G401.6 (cell line): Measurements from ENCODE around the gene VWA7.
A peak's percentile ranks its signal among the peaks of the same experiment; 100 is the strongest.

Experiments
- FAIRE-seq: peaks from 2 replicates; lab custom pipeline; 2012; peaks lifted over from hg19 to GRCh38; lab: Jason Lieb, UNC

VWA7 gene

GRCh38 chr6:31778193-31778592 lies 1.1 kb upstream of the VWA7 start:
- no peak for FAIRE-seq

DNA sequence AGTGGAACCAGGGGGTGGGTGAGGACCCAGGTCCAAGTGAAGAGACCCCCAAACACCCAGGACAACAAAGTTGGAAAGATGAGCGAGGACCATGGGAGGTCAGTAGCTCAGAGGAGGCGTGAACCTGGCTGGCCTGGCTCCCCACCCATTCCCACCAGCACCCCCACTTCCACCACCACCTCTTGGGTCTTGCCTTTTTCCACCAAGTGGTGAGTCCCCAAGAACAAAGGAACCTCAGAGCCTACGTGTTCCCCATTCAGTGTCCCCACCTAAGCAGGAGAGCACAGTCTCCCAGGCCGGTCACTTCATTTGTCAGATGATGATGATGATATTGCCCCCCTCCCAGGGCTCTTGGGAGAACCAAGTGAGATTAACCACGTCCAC lies 531 bp upstream of the VWA7 start:
- no peak for FAIRE-seq

GRCh38 chr6:31776485-31776988 lies 591 bp downstream of the VWA7 start:
- no peak for FAIRE-seq

DNA sequence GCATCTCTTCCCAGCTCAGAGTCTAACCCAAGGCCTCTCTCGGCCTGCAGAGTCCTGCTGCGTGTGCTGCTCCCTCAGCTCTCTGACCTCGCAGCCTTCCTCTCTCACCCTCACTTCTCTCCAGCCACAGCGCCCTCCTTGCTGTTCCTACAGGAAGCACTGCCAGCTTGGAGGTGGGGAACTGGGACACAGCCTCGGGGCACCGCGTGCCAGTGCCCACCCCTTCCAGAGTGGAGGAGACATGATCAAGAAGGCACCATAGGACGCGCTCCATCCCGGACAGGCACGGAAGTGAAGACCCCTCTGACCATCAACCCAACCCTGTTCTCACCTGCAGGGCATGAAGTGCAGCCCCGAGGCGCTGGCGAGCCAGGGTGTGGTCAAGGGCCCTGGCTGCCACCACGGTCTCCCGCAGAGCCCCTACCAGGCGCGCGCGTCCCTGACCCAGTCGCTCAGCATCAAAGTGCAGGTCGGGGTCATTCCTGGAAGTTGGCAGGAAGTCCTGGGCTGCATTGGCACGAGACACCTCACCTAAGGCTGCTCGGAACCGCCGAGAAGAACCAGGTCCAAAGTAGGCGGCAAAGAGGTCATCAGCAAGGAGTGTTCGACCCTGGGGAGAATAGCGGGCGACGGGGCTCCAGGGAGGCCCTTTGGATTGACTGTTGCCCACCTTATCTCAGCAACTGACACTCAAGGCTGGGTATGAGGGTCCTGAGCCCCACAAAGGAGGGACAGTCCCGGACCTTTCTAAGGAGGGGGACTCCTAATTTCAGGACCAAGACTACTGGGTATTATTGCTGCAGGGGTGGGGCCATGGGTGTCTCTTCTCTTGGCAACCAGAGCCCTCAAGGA lies 1.3 kb downstream of the VWA7 start:
- FAIRE-seq, result no peak

GRCh38 chr6:31775184-31775583 lies 1.9 kb downstream of the VWA7 start:
- FAIRE-seq, result no peak

DNA sequence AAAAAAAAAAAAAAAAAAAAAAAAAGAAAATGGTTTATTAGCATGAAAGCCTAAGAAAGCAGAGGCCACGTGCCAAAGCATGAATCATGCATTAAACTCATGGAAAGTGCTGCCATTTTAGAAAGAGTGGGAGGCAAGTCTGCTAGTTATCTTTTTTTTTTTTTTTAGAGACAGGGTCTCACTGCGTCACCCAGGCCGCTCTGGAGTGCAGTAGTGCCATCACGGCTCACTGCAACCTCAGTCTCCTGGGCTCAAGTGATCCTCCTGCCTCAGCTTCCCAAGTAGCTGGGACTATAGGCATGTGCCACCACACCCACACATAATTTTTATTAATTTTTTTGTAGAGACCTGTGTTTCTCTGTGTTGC lies 5.2 kb downstream of the VWA7 start:
- no peak for FAIRE-seq

DNA sequence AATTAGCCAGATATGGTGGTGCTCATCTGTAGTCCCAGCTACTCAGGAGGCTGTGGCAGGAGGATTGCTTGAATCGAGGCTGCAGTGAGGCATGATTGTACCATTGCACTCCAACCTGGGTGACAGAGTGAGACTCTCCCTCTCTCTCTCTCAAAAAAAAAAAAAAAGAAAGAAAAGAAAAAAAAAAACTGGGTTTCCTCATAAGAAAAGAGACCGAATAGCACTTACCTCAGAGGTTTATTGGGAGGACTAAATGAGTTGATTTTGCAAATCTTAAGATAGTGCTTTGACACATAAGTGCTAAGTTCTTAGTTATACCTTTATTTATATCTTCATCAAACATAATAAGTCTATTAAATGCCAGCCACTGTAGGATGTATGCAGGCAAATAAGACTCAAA lies 6.3 kb downstream of the VWA7 start:
- no peak for FAIRE-seq

DNA sequence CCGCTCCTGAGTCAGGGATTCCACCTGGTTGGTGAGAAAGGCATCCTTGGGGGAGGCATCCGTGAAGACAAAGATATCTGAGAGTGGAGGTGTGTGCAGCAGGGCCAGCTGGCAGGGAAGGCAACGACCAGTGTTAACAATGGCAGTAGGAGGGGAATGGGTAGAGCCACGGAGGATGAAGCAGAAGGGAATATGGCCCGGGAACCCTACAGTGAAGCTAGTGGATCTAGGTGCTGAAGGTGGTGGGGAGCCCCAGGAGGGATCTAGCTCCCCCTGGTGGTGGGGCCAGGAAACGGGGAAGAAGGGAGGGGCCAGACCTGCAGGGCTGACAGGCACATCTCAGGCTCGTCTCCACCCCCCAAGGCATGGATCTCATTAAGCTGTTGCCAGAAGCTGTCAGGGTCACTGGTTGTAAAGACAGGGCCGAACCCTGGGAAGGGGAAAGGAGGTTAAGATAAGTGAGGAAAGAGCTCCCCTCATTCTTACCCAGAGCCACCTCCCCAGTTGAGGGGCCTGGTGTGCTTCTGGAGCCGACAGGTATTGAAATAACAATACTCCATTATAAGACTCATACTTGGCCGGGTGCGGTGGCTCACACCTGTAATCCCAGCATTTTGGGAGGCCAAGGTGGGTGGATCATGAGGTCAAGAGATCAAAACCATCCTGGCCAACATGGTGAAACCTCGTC lies 7.3 kb downstream of the VWA7 start:
- no peak for FAIRE-seq

GRCh38 chr6:31768363-31769257 lies 8.5 kb downstream of the VWA7 start:
- FAIRE-seq, result no peak

DNA sequence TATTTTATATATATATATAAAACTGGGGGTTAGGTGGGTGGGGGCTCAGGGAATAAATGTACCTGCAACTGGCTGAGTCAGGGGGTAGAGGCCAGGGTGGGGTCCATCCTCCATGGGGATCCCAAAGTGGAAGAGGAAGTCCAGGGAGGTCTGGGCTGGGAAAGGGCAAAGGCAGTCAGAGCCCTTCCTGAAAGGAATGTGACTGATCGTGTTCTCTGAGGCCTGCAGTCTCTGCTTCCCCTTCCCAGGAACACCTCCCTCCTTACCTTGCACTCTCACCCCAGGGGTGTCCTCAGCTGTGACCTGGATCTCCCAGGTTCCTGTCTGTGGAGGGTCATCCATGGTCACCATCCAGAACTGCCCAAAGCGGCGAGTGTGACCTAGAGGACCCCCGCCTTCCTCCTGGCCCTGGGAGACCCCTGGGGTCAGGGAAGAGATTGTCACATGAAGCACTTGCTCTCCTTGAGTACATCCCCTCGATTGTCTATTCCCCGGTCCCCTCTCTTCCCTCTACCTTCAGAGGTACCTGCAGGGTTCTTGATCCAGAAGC lies 10.0 kb downstream of the VWA7 start:
- FAIRE-seq, result no peak

- no peak for FAIRE-seq
Observed at GRCh38 chr6:31765910-31766794, 11.0 kb downstream of the VWA7 start.

- FAIRE-seq, result no peak
Observed at GRCh38 chr6:31765559-31765909, 11.6 kb downstream of the VWA7 start.

DNA sequence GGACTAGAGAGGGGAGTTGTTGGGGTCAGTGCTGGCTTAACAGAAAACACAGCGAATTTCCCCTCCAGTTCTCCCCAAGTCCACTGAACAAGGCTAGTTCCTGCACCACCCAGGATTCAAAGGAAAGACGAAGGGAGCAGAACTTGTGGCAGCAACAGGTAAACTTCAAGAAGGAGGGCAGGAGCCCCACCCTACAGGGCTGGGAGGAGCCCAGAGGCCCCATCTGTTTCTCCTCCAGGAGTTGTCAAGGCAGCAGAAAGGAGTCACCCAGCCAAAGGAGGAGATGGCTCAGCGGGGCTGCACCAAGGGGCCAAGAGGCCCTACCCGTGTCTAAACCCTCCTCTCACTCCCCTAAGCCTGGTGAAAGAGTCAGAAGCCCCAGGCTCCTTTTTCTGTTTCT lies 12.9 kb downstream of the VWA7 start:
- no peak for FAIRE-seq

GRCh38 chr6:31763619-31763940 lies 13.5 kb downstream of the VWA7 start:
- FAIRE-seq, result peak; percentile 80

DNA sequence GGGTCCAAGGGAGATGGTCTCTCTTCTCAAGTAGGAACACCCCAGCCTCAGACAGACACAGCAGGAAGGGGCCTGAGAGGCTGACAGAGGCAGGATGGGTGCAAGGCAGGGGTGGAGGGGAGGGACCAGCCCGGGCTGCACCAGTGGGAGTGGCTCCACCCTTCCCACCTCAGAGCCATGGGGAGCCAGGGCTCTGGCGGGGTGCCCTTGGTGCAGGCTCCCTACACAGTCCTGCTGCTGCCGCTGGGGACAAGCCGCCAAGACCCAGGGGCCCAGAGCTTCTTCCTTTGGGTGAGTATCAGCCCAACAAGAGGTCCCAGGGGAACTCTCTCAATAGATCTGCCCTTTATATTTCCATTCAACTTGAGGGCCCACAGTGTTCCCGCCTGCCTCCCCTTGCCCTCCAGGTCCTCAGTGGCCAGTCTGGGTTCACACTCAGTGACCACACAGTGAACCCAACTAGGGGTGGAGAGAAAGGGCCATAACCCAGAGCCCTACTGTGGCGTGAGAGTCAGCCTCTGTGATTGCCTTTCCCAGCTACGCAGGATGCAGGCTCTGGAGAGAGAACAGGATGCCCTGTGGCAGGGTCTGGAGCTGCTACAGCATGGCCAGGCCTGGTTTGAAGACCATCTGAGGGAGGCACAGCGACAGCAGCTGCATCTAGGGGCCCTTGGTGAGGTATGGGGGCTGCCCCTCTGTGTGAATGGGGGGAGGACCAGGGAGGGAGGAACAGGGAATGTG lies 14.1 kb downstream of the VWA7 start:
- no peak for FAIRE-seq

GRCh38 chr6:31762356-31762755 lies 14.8 kb downstream of the VWA7 start, which contains the start of gene SAPCD1:
Gene SAPCD1 (plus strand): TSS chr6:31762656. CDS start chr6:31763055, 399 bp downstream.
- no peak for FAIRE-seq

DNA sequence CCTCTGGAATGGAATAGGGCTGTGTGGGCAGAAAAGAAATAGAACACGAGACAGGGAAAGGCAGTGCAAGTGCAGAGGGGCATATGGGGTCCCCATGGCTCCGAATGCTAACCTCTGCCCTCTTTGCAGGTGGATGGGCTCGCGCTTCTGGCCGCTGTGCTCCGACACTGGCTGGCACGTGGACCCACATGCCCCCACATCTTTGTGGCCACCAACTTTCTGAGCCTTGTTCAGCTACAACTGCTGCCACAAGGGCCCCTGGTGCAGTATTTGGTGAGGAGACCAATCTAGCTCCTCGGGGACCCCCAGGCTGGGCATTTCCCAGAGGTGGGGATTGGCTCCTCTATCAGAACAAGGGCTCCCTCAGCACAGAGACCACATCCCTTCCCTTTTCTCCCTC lies 15.8 kb downstream of the VWA7 start:
- no peak for FAIRE-seq

DNA sequence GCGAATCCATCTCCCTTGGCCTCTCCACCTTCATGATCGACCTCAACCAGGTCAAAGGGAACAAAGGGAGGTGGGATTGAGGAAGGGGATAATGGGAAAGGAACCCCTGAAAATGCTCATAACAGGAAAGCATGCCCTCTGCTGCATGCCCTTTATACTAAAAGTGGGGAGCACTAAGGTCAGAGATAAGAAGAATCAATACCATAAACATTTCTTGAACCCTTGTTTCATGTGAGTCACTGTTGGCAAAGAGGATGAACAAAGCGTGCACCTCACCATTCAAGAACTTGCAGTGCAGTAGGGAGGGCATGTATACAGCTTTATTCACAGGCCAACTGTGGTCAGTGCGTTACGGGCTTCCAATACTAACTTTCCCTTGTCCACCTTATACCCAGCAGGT lies 16.3 kb downstream of the VWA7 start:
- no peak for FAIRE-seq

- no peak for FAIRE-seq
Observed at GRCh38 chr6:31758281-31758680, 18.8 kb downstream of the VWA7 start.

GRCh38 chr6:31752739-31753319 lies 24.3 kb downstream of the VWA7 start:
- FAIRE-seq, result no peak
